Astrocyte of the hippocampus (primary cell): ENCODE measurements around the gene VSNL1.
"Not testable (repeated sequence)": the region's sequence is repeated elsewhere in the genome, so short reads cannot be mapped to it uniquely, and the experiment has no call there.

ENCODE experiments used
- DNase-seq: peaks from one replicate; pipeline ENCODE4 v3.0.0; 2011; ENCODE audit warnings: low read depth, low spot score

Gene VSNL1

DNA sequence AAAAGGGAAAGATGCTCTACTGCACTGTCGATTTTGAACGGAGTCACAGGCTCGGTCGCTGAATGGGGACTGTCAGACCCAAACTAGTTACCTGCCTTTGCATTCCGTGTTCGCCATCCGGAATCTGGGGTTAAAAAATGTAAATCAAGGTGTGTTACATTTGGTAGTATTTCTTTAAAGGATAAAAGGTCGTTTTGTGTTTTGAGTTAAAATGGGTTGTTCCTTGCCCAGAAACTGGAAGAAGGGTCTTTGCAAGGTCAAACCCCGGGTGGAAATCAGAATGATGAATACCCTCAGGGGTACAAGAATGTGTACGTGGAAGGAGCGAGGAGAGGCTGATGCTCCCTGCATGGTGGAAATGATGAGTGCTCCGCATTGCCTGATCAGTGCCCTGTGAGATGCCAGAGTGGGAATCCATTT, 1.0 kb downstream of the VSNL1 start:
- peak; percentile 10 for DNase-seq

DNA sequence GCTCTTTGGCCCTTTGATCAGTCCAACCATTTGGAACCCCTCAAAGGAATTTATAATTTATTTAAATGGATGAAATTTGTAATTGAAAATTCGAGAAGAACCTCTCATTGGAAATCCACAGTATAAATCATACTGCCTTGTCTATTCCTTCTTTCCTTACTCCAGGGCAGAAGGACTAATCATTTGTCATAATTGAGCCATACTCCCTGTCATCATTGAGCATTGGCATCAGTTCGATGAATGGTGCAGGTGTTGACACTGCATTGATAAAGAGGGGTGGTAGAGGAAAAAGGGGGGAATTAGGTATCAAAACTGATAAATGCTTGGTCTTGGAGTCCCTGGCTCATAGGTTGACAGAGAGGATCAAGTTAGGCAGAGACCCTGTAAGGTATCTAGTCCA, 2.0 kb downstream of the VSNL1 start:
- DNase-seq = no peak

DNA sequence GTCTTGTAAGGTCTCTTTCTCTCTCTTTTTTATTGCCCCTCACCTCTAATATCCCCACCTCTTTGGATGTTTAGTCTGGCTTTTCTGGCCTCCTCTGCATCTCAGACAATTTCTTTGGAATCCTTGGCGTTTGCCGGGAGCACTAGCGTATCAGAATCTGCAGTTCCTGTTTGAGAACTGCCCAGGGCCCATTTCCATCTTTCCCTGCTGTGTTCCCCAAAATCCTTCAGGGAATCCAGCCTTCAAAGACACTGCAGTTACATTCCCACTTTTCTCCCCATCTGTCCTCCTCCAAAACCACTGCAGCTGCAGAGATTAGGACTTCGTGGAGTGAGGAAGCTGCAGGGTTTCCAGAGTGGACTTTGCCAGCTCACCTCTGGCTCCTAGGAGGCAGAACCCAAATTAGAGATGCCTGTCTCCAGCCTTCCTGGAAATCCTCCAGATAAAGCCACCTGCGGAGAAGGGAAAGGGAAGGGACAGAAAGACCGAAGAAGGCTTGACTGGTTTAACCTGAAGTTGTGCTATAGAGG, 2.7 kb downstream of the VSNL1 start:
- DNase-seq = no peak

GRCh38 chr2:17543848-17544247, 3.4 kb downstream of the VSNL1 start:
- DNase-seq = no peak

GRCh38 chr2:17544256-17544655, 3.8 kb downstream of the VSNL1 start:
- peak; percentile 17 for DNase-seq

- DNase-seq = no peak
These were observed 5.5 kb downstream of the VSNL1 start for GRCh38 chr2:17545680-17546613.

GRCh38 chr2:17547237-17547636, 6.7 kb downstream of the VSNL1 start:
- no peak for DNase-seq

- no peak for DNase-seq
These were observed 7.2 kb downstream of the VSNL1 start for GRCh38 chr2:17547737-17548136.

GRCh38 chr2:17550907-17551306, 10.4 kb downstream of the VSNL1 start:
- no peak for DNase-seq

- DNase-seq = no peak
These were observed 14.7 kb downstream of the VSNL1 start for GRCh38 chr2:17555150-17555549.

GRCh38 chr2:17557596-17557995, 17.1 kb downstream of the VSNL1 start:
- no peak for DNase-seq

DNA sequence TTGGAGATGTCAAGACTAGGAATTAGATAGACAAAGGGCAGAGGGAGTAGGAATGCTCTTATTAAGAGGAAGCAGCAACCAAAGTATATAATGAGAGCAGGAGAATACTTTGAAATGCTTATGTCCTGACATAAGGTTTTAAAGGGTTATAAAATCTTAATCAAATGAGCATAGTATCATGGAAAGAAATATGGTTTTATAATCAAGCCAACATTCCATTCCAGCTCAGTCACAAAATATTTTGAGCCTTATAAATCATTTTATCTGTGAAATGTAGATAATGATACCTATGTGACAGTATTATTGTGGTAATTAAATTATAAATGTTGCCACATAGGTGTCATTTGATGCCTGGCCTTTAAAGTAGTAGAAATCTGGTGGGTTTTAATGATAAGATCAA, 17.6 kb downstream of the VSNL1 start:
- DNase-seq = no peak

DNA sequence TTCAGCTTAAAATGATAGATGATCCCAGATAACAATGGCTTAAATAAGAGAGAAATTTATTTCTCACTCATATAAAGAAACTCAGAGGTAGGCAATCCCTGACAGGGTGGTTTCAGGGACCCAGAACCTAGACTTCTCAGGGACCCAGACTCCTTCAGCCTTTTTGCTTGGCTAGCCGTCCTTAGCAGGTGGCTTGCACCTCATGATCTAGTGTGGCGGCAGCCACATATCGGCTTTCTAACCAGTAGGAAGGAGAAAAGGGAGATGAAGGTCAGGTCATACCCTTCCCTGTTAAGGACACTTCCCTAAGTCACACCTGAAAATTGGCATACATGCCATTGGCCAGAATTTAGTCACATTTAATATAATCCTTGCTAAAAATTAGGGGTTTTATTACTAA, 18.4 kb downstream of the VSNL1 start:
- no peak for DNase-seq

GRCh38 chr2:17565726-17566125, 25.2 kb downstream of the VSNL1 start:
- not testable (repeated sequence) for DNase-seq

DNA sequence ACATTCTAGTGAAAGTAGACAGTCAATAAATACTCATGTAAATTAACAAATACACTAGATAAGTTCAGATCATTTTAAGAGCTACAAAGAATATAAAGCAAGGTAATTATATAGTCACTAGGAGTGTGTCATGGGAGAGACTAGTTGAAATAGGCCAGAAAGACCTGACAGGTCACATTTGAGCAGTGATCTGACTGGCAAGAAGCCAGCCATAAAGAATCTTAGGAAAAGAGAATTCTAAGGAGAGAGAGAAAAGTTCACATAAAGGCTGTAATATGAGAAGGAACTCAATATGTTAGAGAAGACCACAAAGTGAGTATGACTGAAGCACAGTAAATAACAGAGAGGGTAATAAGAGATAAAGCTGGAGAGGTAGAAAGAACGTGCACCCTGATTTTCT, 31.2 kb downstream of the VSNL1 start:
- DNase-seq = peak; percentile 33

GRCh38 chr2:17573085-17573803, 32.7 kb downstream of the VSNL1 start:
- peak; percentile 51 for DNase-seq

DNA sequence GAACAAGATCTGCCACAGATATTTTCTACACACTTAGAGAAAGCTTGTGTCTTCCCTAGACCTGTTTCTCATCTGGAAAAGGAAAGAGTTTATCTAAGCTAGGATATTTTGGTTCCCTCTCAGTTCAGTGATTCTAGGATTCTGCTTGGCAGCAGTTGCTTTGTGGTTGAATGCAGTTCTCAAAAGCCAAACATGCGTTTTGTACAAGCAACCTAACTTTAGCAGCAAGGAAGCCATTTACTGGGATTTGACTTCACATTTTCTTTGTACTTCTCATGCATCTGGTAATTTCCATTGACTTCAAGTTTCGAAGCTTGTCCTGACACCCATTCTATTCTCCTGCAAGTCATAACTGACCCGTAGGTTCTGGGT, 33.3 kb downstream of the VSNL1 start:
- peak; percentile 55 for DNase-seq

DNA sequence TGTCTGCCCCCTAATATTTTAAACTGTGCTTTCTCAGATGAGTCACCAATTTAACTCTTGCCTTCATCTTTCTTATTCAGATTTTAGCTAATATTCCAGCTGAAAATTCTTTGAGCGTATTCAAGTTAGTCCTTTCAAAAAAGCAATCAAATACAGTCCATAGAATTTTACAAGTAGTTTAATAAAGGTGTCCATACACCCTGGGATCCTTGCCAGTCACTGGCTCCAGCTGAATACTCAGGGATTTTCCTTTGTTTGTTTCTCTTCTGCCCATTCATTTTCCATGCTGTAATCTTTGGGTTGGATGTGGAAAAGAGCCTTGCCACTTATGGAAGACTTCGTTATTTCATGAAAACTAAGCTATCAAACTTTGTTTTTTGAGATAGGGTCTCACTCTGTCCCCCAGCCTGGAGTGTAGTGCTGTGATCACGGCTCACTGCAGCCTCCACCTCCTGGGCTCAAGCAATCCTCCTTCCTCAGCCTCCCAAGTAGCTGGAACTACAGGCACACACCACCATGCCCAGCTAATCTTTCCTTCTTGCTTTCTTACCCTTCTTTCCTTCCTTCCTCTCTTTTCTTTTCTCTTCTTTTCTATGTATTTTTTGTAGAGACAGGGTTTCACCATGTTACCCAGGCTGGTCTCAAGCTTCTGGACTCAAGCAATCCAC, 34.0 kb downstream of the VSNL1 start:
- peak; percentile 53 for DNase-seq

GRCh38 chr2:17576802-17577201, 36.3 kb downstream of the VSNL1 start:
- DNase-seq = no peak

DNA sequence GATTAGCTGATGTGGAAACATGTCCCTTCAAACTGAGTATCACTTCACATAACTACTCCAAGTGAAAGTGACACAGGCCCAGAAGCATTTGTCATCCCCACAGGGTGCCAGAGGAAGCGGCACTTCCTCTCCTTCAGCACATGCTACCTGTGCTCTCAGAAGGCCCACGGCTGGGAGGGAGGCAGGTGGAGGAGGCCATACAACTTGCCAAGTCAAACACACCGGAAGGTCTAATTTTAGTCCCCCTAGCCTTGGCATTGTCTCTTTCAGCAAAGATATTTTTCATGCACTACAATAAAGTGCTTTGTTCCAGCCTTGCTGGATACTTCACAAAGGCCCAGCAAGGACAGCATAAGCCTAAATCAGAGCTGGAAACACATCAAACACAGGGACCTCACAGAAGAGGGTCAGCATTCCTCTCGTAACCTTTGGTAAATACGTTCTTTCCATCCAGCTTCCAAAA, 38.0 kb downstream of the VSNL1 start:
- DNase-seq = no peak

DNA sequence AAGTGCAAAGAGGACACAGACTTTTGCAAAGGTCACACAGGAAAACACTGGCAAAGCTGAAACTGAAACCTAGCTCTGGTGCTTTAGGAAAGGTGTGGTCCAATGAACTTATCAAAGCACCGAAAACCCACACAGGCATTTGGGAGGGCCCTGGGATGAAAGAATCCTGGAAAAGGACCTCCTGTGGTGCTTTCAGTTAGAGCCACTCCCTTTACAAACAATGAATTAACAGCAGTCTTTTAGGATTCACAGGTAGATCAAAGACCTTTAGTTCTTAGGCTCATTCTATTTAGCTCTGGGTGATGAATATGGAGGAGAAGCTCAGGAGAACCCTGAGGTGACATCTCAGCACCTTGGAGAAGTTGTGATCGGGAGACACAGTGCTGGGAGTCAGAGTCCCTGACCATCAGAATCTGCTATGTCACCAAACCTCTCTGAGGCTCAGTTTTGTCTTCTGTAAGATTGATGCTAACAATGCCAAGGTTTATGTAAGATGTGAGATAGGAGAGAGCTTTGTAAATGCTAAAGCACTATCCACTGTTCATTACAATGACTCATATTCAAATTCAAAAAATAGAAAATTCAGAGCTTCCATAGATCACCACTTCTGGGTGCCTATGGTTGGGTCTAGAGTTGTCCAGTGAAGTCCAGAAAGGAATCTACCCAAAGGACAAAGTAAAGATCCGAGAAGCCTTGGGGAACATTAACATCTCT, 39.3 kb downstream of the VSNL1 start:
- no peak for DNase-seq
